GM12872 (cell line): ENCODE measurements around the gene GMDS.

ENCODE experiments used
- CTCF ChIP-seq: IDR thresholded peaks from 3 replicates; pipeline ENCODE4 v1.5.1; 2011; ENCODE audit warnings: low read depth, mild to moderate bottlenecking, low read length, moderate library complexity; ENCODE audit not compliant: insufficient read depth

Gene GMDS

GRCh38 chr6:2008383-2008976 lies 236.9 kb downstream of the GMDS start:
- TF ChIP-seq CTCF = no peak

- TF ChIP-seq CTCF = no peak
Observed at GRCh38 chr6:2007165-2007564, 238.2 kb downstream of the GMDS start.

GRCh38 chr6:2004888-2005287 lies 240.5 kb downstream of the GMDS start:
- no peak for TF ChIP-seq CTCF

GRCh38 chr6:2000962-2001361 lies 244.4 kb downstream of the GMDS start:
- no peak for TF ChIP-seq CTCF

GRCh38 chr6:1997702-1998101 lies 247.7 kb downstream of the GMDS start:
- TF ChIP-seq CTCF = no peak

GRCh38 chr6:1995636-1996035 lies 249.8 kb downstream of the GMDS start:
- peak; percentile 32; the same call in 1 of the 3 replicates for TF ChIP-seq CTCF

GRCh38 chr6:1993042-1993441 lies 252.4 kb downstream of the GMDS start:
- TF ChIP-seq CTCF = no peak
